A549 (cell line): Measurements from ENCODE around the gene ATXN7L1. TPM values are rescaled to one million over a fixed set of nuclear protein-coding genes. Genes with fewer than 3 reads are reported as not detected.

Source experiments
- ATAC-seq, 2 experiments: fragments of 200-7000 bp in 1 of 2; fragments of >200 bp in 1 of 2; cut with Nextera tagmentation in 1 of 2; cut with Tn5 transposase in 1 of 2; 3 replicates each; pipeline versions ENCODE4 v1.8.0 to v1.9.1; 2018 to 2020; ENCODE audit warnings: mild to moderate bottlenecking in 1 of 2, moderate library complexity in 1 of 2
- CTCF ChIA-PET: fragments of 300-600 bp; sonication (Branson Sonifier 250); formaldehyde crosslinking; extraction: SDS; loops from one replicate; lab custom pipeline; 2021; ENCODE audit warnings: antibody characterized with exemption, inconsistent platforms; lab: Yijun Ruan, JAX
- POLR2A ChIA-PET: fragments of 350-600 bp; formaldehyde crosslinking; extraction: SDS; loops from one replicate; lab custom pipeline; 2021; ENCODE audit warnings: antibody characterized with exemption, inconsistent platforms; lab: Yijun Ruan, JAX
- DNase-seq, 2 experiments: peaks; one replicate each; pipeline versions ENCODE4 v3.0.0 to v3.0.0-alpha.2; 2011 to 2016; ENCODE audit warnings: low read depth in 1 of 2, low spot score in 1 of 2
- FAIRE-seq: peaks from 2 replicates; lab custom pipeline; 2011; peaks lifted over from hg19 to GRCh38; lab: Jason Lieb, UNC
- H3K27ac ChIP-seq, 2 experiments: fragments of >200 bp; sonication (Bioruptor Twin); formaldehyde crosslinking; 3 replicates each; pipeline ENCODE4 v1.5.1; 2016 to 2017
- H3K4me1 ChIP-seq: fragments of >200 bp; sonication (Bioruptor Twin); formaldehyde crosslinking; 3 replicates; pipeline ENCODE4 v1.6.1; 2016
- H3K4me2 ChIP-seq: fragments of >200 bp; sonication (Bioruptor Twin); formaldehyde crosslinking; 3 replicates; pipeline ENCODE4 v1.6.1; 2016
- H3K4me3 ChIP-seq: fragments of >200 bp; sonication (Bioruptor Twin); formaldehyde crosslinking; 3 replicates; pipeline ENCODE4 v1.5.1; 2016
- H3K9me3 ChIP-seq: fragments of >200 bp; sonication (Bioruptor Twin); formaldehyde crosslinking; 3 replicates; pipeline ENCODE4 v1.6.1; 2016
- CEBPB ChIP-seq, 2 experiments: fragments of >200 bp in 1 of 2; sonication (Bioruptor Twin) in 1 of 2; formaldehyde crosslinking in 1 of 2; IDR thresholded peaks; 2 replicates each; pipeline ENCODE4 v1.6.1; 2012 to 2016
- CHD2 ChIP-seq: fragments of 150-350 bp; IDR thresholded peaks from 2 replicates; pipeline ENCODE4 v1.6.1; 2014; ENCODE audit warnings: low read length; ENCODE audit not compliant: partially characterized antibody
- EHF ChIP-seq: fragments of 250-450 bp; sonication (Bioruptor Pico); IDR thresholded peaks from 2 replicates; pipeline ENCODE4 v1.5.0; 2020; ENCODE audit warnings: mild to moderate bottlenecking
- EP300 ChIP-seq, 2 experiments: fragments of >200 bp; sonication (Bioruptor Twin); formaldehyde crosslinking; IDR thresholded peaks; 2 replicates in 1 of 2; 3 replicates in 1 of 2; pipeline ENCODE4 v1.6.1; 2016 to 2017
- FOSB ChIP-seq: fragments of 250-450 bp; sonication (Bioruptor Pico); IDR thresholded peaks from 2 replicates; pipeline ENCODE4 v1.5.0; 2020; ENCODE audit warnings: mild to moderate bottlenecking, moderate library complexity
- FOSL2 ChIP-seq, 2 experiments: fragments of 450-650 bp in 1 of 2; fragments of >200 bp in 1 of 2; sonication (Bioruptor Twin) in 1 of 2; formaldehyde crosslinking; IDR thresholded peaks; 2 replicates each; pipeline versions ENCODE4 v1.5.0 to v1.6.1; 2016 to 2020; ENCODE audit warnings: mild to moderate bottlenecking in 1 of 2, moderate library complexity in 1 of 2
- HOXB13 ChIP-seq: fragments of 250-450 bp; sonication (Bioruptor Pico); IDR thresholded peaks from 2 replicates; pipeline ENCODE4 v1.5.0; 2020; ENCODE audit warnings: low read depth, mild to moderate bottlenecking, moderate library complexity
- MAFK ChIP-seq: fragments of 450-650 bp; IDR thresholded peaks from 2 replicates; pipeline ENCODE4 v1.6.1; 2014; ENCODE audit not compliant: partially characterized antibody
- NFE2L2 ChIP-seq: fragments of 150-350 bp; conservative IDR thresholded peaks from 2 replicates; pipeline ENCODE4 v1.6.1; 2014; ENCODE audit warnings: low read length
- POLR2A ChIP-seq: IDR thresholded peaks from 2 replicates; pipeline ENCODE4 v1.6.1; 2012; ENCODE audit warnings: mild to moderate bottlenecking, low read length
- RAD21 ChIP-seq, 2 experiments: fragments of >200 bp in 1 of 2; sonication (Bioruptor Twin) in 1 of 2; formaldehyde crosslinking in 1 of 2; IDR thresholded peaks in 1 of 2; conservative IDR thresholded peaks in 1 of 2; 2 replicates in 1 of 2; 3 replicates in 1 of 2; pipeline ENCODE4 v1.6.1; 2012 to 2018; ENCODE audit warnings: inconsistent platforms in 1 of 2
- RCOR1 ChIP-seq: fragments of 150-350 bp; IDR thresholded peaks from 2 replicates; pipeline ENCODE4 v1.6.1; 2014; ENCODE audit warnings: antibody characterized with exemption, low read length, low read depth
- TFCP2L1 ChIP-seq: fragments of 250-450 bp; sonication (Bioruptor Pico); IDR thresholded peaks from 2 replicates; pipeline ENCODE4 v1.5.0; 2021; ENCODE audit warnings: mild to moderate bottlenecking
- ZNF302 ChIP-seq: fragments of 250-450 bp; sonication (Bioruptor Pico); IDR thresholded peaks from 2 replicates; pipeline ENCODE4 v1.9.0; 2021; ENCODE audit warnings: inconsistent platforms, mild to moderate bottlenecking, moderate library complexity
- WGBS: methylation state at CpG from one replicate; pipeline ENCODE4 v1.1.6; 2017; ENCODE audit errors: missing lambda C conversion rate; 5-methylcytosine and 5-hydroxymethylcytosine counted together
- polyA plus RNA-seq, 4 experiments: library from polyadenylated mRNA; depleted of rRNA in 3 of 4; stranded (reverse); fragments of >200 nt; fragmentation: RNase III in 1 of 4; extraction: RNeasy Plus Mini Kit Qiagen cat#74134 plus additional on column Dnase treatment in 1 of 4; gene quantifications; 2 replicates in 3 of 4; 3 replicates in 1 of 4; pipeline ENCODE4 v1.2.3, GENCODE V29; 2011 to 2017
- TF ChIP-seq, protein P1 (sequence below): IDR thresholded peaks from 2 replicates; pipeline ENCODE4 v1.6.1; 2012; ENCODE audit warnings: low read depth, borderline replicate concordance
- TF ChIP-seq, protein P2 (sequence below): fragments of >200 bp; sonication (Bioruptor Twin); formaldehyde crosslinking; IDR thresholded peaks from 3 replicates; pipeline ENCODE4 v1.5.1; 2016
- TF ChIP-seq, protein P3 (sequence below): fragments of 150-350 bp; IDR thresholded peaks from 2 replicates; pipeline ENCODE4 v1.6.1; 2014; ENCODE audit warnings: low read depth, mild to moderate bottlenecking, low read length
- TF ChIP-seq, protein P4 (sequence below): IDR thresholded peaks from 2 replicates; pipeline ENCODE4 v1.6.1; 2012

ATXN7L1 gene
- polyA plus RNA-seq, 2 of the 4 experiments (the other 2 are of a cell fraction) = 4.5 to 5.7 TPM

DNA sequence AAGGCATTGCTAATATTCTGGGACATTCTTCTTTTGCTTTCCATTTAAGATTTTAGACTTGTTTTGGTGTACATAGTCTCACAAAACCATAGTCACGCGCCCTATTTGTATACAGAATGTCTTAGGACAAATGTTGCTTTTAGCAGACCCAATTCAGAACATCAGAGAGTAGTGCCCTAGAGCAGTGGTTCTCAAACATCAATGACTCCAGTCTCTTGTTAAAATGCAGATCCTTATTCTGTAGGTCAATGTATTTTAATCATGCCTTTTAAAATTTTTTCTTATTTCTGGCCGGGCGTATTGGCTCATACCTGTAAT, 167.7 kb downstream of the ATXN7L1 start:
- Histone ChIP-seq H3K4me2 (no peak overlapping the region), H3K9me3 (peaks cover 30% of the 10 kb centered on the region), H3K27ac (no peak overlapping the region), H3K4me3 (no peak overlapping the region), H3K4me1 (no peaks in the 10 kb centered on the region)
- CTCF ChIA-PET = no interaction called here
- FAIRE-seq (no peak), DNase-seq (no peak), ATAC-seq (no peak)
- POLR2A ChIA-PET = no interaction called here
- TF ChIP-seq EP300 (IDR thresholded peaks at IDR 0.05) (no peak), POLR2A (no peak), RAD21 (conservative IDR thresholded peaks at IDR 0.05 in 1 of 2, IDR thresholded peaks at IDR 0.05 in 1 of 2) (no peak), FOSB (no peak), CHD2 (no peak)
- 95% methylated on average over 4 of the region's 4 CpGs for WGBS

DNA sequence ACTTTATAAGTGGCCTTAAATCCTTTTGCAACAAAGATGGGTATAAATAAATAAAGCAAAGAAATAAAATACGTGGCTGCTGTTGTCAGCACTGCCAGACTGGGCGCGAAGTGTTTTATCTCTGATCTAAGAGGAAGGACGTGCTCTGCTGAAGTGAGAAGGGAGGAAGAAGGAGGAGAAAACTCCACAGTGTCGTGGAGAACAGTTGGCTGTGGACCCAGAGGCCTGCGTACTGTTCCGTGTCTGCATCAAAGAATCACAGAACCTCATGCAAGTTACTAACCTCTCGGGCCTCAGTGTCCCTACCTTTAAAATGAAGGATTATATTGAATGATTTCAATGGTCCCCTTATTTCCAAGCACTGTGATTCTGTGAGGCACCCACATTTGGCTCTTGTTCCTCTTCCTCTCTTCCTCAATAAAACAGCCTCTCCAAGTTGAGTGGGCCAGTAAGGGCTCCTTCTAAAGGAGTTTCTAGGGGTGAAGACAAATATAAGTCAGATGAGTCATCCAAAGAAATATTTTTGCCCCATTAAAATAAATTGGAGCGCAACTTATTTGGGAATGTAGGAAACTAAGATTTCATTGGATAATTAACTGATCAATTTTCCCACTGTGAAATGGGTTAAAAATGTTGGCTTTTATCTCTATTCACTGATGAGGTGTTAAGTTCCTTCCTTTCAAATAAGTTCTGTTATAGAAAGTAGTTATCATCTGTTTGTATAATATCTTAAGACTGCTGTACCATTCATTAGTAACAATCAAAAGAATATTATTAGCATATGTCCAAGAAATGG, 168.2 kb downstream of the ATXN7L1 start:
- Histone ChIP-seq H3K9me3 (peaks cover 26% of the 10 kb centered on the region), H3K4me2 (no peak overlapping the region), H3K4me1 (no peaks in the 10 kb centered on the region), H3K27ac (no peak overlapping the region)
- DNase-seq = no peak
- 88% methylated on average over 9 of the region's 9 CpGs for WGBS
- ChIA-PET CTCF (no interaction called here), POLR2A (no interaction called here)
- no peak for ATAC-seq
- FAIRE-seq = no peak
- no peak for TF ChIP-seq FOSL2 (IDR thresholded peaks at IDR 0.05)
- TF ChIP-seq FOSL2 (CRISPR knock-in tag; IDR thresholded peaks at IDR 0.05) = 0 out of 2 replicates have a peak, but pooled peaks have one; percentile 35
- TF ChIP-seq, protein P1, sequence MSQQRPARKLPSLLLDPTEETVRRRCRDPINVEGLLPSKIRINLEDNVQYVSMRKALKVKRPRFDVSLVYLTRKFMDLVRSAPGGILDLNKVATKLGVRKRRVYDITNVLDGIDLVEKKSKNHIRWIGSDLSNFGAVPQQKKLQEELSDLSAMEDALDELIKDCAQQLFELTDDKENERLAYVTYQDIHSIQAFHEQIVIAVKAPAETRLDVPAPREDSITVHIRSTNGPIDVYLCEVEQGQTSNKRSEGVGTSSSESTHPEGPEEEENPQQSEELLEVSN = no peak
- TF ChIP-seq, all 56 proteins: peak for 1
- H3K4me3 ChIP-seq = no peak overlapping the region

DNA sequence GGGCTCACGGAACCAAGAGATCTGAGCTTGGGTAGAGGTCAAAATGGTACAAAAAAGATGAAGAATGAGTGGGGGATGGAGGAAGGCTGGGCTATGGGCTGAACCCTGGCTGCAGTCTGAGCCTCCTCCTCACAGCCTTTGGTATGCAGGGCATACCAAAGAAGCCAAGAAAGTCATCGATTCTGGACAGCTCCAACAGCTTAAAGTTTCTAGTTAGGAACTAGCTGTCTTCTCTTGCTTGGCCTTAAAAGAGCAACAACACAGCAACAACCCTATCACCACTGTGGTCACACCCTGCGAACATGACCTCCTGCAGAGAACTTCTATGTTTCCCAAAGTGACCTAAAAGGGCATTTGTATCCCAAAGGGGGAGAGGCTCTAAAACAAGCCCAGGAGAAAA, 169.0 kb downstream of the ATXN7L1 start:
- ATAC-seq (no peak), DNase-seq (no peak), FAIRE-seq (no peak)
- Histone ChIP-seq H3K9me3 (peaks cover 18% of the 10 kb centered on the region), H3K4me3 (no peak overlapping the region), H3K4me1 (no peaks in the 10 kb centered on the region), H3K27ac (no peak overlapping the region), H3K4me2 (no peak overlapping the region)
- CTCF ChIA-PET = no interaction called here
- TF ChIP-seq, protein P2, sequence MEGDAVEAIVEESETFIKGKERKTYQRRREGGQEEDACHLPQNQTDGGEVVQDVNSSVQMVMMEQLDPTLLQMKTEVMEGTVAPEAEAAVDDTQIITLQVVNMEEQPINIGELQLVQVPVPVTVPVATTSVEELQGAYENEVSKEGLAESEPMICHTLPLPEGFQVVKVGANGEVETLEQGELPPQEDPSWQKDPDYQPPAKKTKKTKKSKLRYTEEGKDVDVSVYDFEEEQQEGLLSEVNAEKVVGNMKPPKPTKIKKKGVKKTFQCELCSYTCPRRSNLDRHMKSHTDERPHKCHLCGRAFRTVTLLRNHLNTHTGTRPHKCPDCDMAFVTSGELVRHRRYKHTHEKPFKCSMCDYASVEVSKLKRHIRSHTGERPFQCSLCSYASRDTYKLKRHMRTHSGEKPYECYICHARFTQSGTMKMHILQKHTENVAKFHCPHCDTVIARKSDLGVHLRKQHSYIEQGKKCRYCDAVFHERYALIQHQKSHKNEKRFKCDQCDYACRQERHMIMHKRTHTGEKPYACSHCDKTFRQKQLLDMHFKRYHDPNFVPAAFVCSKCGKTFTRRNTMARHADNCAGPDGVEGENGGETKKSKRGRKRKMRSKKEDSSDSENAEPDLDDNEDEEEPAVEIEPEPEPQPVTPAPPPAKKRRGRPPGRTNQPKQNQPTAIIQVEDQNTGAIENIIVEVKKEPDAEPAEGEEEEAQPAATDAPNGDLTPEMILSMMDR = no peak
- TF ChIP-seq MAFK = no peak
- TF ChIP-seq, protein P3, sequence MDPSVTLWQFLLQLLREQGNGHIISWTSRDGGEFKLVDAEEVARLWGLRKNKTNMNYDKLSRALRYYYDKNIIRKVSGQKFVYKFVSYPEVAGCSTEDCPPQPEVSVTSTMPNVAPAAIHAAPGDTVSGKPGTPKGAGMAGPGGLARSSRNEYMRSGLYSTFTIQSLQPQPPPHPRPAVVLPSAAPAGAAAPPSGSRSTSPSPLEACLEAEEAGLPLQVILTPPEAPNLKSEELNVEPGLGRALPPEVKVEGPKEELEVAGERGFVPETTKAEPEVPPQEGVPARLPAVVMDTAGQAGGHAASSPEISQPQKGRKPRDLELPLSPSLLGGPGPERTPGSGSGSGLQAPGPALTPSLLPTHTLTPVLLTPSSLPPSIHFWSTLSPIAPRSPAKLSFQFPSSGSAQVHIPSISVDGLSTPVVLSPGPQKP = no peak
- TF ChIP-seq ZNF302 = no peak
- TF ChIP-seq NFE2L2 = no peak
- no peak for TF ChIP-seq RAD21 (conservative IDR thresholded peaks at IDR 0.05 in 1 of 2, IDR thresholded peaks at IDR 0.05 in 1 of 2)
- TF ChIP-seq CEBPB (IDR thresholded peaks at IDR 0.05) = no peak
- WGBS = 91% methylated on average over 3 of the region's 3 CpGs
- POLR2A ChIA-PET = no interaction called here

DNA sequence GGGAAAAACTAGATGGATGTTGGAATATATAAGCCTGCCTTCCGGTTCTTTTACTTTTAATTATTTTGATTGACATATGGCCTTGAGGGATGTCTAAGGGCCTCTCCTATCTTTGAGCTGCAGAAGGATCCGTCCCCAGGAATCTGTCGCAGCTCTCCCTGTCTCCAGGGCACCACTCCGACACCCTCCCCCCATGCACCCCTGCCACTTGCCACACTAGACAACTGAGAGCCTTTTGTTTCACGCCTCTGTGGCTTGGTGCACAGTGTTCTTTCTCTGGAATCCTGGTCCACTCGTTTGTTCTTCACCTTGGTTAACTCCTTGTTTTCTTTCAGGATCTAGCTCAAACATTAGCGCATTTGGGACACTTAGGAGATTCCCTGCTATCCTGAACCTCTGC, 171.0 kb downstream of the ATXN7L1 start:
- POLR2A ChIA-PET = no interaction called here
- FAIRE-seq (no peak), ATAC-seq (no peak), DNase-seq (no peak)
- H3K27ac ChIP-seq = no peak overlapping the region
- TF ChIP-seq, protein P4, sequence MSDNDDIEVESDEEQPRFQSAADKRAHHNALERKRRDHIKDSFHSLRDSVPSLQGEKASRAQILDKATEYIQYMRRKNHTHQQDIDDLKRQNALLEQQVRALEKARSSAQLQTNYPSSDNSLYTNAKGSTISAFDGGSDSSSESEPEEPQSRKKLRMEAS = no peak
- TF ChIP-seq FOSB (no peak), HOXB13 (CRISPR knock-in tag) (no peak), EHF (CRISPR knock-in tag) (no peak), RCOR1 (no peak), TFCP2L1 (CRISPR knock-in tag) (no peak)
- H3K4me3 ChIP-seq = no peak overlapping the region
- H3K4me2 ChIP-seq = no peak overlapping the region
- CTCF ChIA-PET = interaction anchor here (1.1 to 1.9 kb wide), 2 partner anchors 48 to 55 kb away, joined by 3 to 5 read pairs; no protein-coding TSS in a partner anchor
- 83% methylated on average over 7 of the region's 7 CpGs for WGBS
- no peaks in the 10 kb centered on the region for H3K4me1 ChIP-seq
- no peaks in the 10 kb centered on the region for H3K9me3 ChIP-seq
